Measurements from ENCODE around the gene KCTD14. TPM values are rescaled to one million over a fixed set of nuclear protein-coding genes. Genes with fewer than 3 reads are reported as not detected.

The KCTD14 gene
- total and polyA plus RNA-seq, 9 of the 15 experiments (the other 6 are each of a cell fraction or from before 2014, with no cell fraction given) = 0.04 to 0.30 (median 0.11) TPM; not detected in 2

- Histone ChIP-seq H3K79me2 (ENCODE audit: control insufficient read depth, insufficient read depth, low read length) (no peaks in the 10 kb centered on the region), H3K4me2 (ENCODE audit: insufficient read depth, low read length) (no peak overlapping the region), H3K9me3 (replicated peaks; ENCODE audit: control insufficient read depth, insufficient read depth, low read depth, low read length) (no peaks in the 10 kb centered on the region), H3K27ac (ENCODE audit: extremely low read depth, low read depth, low read length) (no peak overlapping the region), H3K27me3 (ENCODE audit: control insufficient read depth in 2 of 2, insufficient read depth in 2 of 2, low read length in 2 of 2) (no peaks in the 10 kb centered on the region), H3K4me1 (replicated peaks in 1 of 2; ENCODE audit: control insufficient read depth in 2 of 2, insufficient read depth in 2 of 2, low read length in 2 of 2) (peaks cover 13 to 20% of the 10 kb centered on the region in 2 experiments), H3K9me1 (ENCODE audit: control insufficient read depth, insufficient read depth, low read length) (no peaks in the 10 kb centered on the region), H2AFZ (ENCODE audit: low read depth, low read length) (no peak overlapping the region), H3K36me3 (ENCODE audit: control insufficient read depth, insufficient read depth, low read length) (peaks cover 26% of the 10 kb centered on the region; the same call in 2 of the 3 replicates), H4K20me1 (replicated peaks; ENCODE audit: control insufficient read depth, insufficient read depth, low read length) (no peaks in the 10 kb centered on the region), H3K9ac (ENCODE audit: insufficient read depth in 1 of 2, low read depth in 2 of 2, low read length in 2 of 2) (no peak overlapping the region), H3K4me3 (no peak overlapping the region)
- ChIA-PET POLR2A (interaction anchor here (0.6 to 2.1 kb wide), 4 partner anchors 11 to 191 kb away, joined by 3 to 12 read pairs (median 5); partner anchors contain the start of gene NDUFC2), CTCF (ENCODE audit: low intra/inter-chr PET ratio) (no interaction called here)
- FAIRE-seq (no peak), DNase-seq (ENCODE audit: extremely low read depth in 1 of 4, low spot score in 3 of 4) (no peak), ATAC-seq (no peak)
- in situ Hi-C loops (cut with MboI) = no loop called here
- intact Hi-C loops (cut with micrococcal nuclease) = no loop called here
- WGBS (ENCODE audit: insufficient coverage, low coverage, missing lambda C conversion rate) = 62% methylated on average over 2 of the region's 2 CpGs
- no TSS peak for BruUV-seq (replicated peaks)
- TF ChIP-seq MCM7 (IDR thresholded peaks at IDR 0.05) (no peak), BRD9 (IDR thresholded peaks at IDR 0.05; ENCODE audit: low read depth, partially characterized antibody) (no peak), TARDBP (IDR thresholded peaks at IDR 0.05) (no peak), ZBTB26 (CRISPR knock-in tag; IDR thresholded peaks at IDR 0.05) (no peak), KAT2B (IDR thresholded peaks at IDR 0.05; ENCODE audit: low read depth, low read length) (no peak), CREM (IDR thresholded peaks at IDR 0.05; ENCODE audit: low read depth) (no peak), ZNF407 (IDR thresholded peaks at IDR 0.05; ENCODE audit: low read depth) (no peak), FOXJ2 (tag; IDR thresholded peaks at IDR 0.05) (no peak), NBN (IDR thresholded peaks at IDR 0.05; ENCODE audit: low read depth) (no peak), HSF4 (CRISPR knock-in tag; IDR thresholded peaks at IDR 0.05; ENCODE audit: borderline replicate concordance) (no peak), MITF (IDR thresholded peaks at IDR 0.05) (no peak), BACH1 (tag; IDR thresholded peaks at IDR 0.05) (no peak), TRIM28 (IDR thresholded peaks at IDR 0.05) (no peak), HES1 (IDR thresholded peaks at IDR 0.05; ENCODE audit: low read depth) (no peak)
Measured at GRCh38 chr11:78065203-78065602, 42.1 kb upstream of the KCTD14 start.
